ENCODE results near the gene SCRN2. TPM values are rescaled to one million over a fixed set of nuclear protein-coding genes. Genes with fewer than 3 reads are reported as not detected.

The SCRN2 gene
- total and polyA plus RNA-seq, 2 of the 13 experiments (the other 11 are each of a cell fraction or from before 2014, with no cell fraction given), result 21.7 to 29.5 TPM

- no peaks in the 10 kb centered on the region; a peak in 1 of 5 replicates for H3K27me3 ChIP-seq (ENCODE audit: control insufficient read depth in 1 of 2, insufficient read depth in 2 of 2, low read length in 2 of 2)
- peak overlapping the region; percentile 5 for H3K27ac ChIP-seq (ENCODE audit: extremely low read length, insufficient read depth, low read length)
- peak overlapping the region; percentile 88 for H3K4me2 ChIP-seq (ENCODE audit: low read depth, low read length)
- in situ Hi-C loops (cut with HindIII; ENCODE audit: extremely low pct_ligation_motif_present, low pct_unique_long_range_greater_than_20kb), result no loop called here
- intact Hi-C loops (cut with micrococcal nuclease; ENCODE audit: unreplicated experiment), result no loop called here
- no TSS peak for BruUV-seq (replicated peaks)
- H3K4me1 ChIP-seq (ENCODE audit: insufficient read depth, low read length), result peaks cover 19% of the 10 kb centered on the region
- no peak overlapping the region for H2AFZ ChIP-seq (ENCODE audit: low read length)
- peak; percentile 15 for ATAC-seq
- DNase-seq (ENCODE audit: low spot score), result no peak
- H3K9me3 ChIP-seq (ENCODE audit: low read length), result no peaks in the 10 kb centered on the region
- FAIRE-seq, result no peak
- H3K79me2 ChIP-seq (ENCODE audit: insufficient read depth, low read length), result no peaks in the 10 kb centered on the region
- peak overlapping the region; percentile 73 to 90 (median 73) for H3K4me3 ChIP-seq (replicated peaks in 1 of 3; ENCODE audit: insufficient read depth in 1 of 3, low read depth in 2 of 3, low read length in 3 of 3)
- ChIA-PET CTCF (ENCODE audit: low intra/inter-chr PET ratio, low total read pairs) (no interaction called here), POLR2A (interaction anchor here (0.9 to 2.5 kb wide), 7 partner anchors 10 to 133 kb away, joined by 3 to 58 read pairs (median 4); partner anchors contain the start of genes LRRC46, MRPL10, PNPO and SCRN2)
- peak overlapping the region; percentile 78 for H3K9ac ChIP-seq (ENCODE audit: insufficient read depth, low read depth, low read length)
- peaks cover 16 to 35% of the 10 kb centered on the region in 2 experiments; a peak in 4 of 5 replicates for H3K36me3 ChIP-seq (replicated peaks in 1 of 2; ENCODE audit: control insufficient read depth in 1 of 2, insufficient read depth in 2 of 2, low read length in 2 of 2)
- H4K20me1 ChIP-seq (ENCODE audit: insufficient read depth, low read length), result no peaks in the 10 kb centered on the region
- 0% methylated on average over 4 of the region's 4 CpGs for WGBS (ENCODE audit: low lambda C conversion rate)
- no peak for TF ChIP-seq HNRNPK (IDR thresholded peaks at IDR 0.05; ENCODE audit: low read depth, low read length, poor library complexity, severe bottlenecking)
- no peak for TF ChIP-seq ZNF576 (CRISPR knock-in tag; IDR thresholded peaks at IDR 0.05)
- TF ChIP-seq ZNF879 (CRISPR knock-in tag; IDR thresholded peaks at IDR 0.05), result no peak
- TF ChIP-seq ZNF616 (CRISPR knock-in tag; IDR thresholded peaks at IDR 0.05; ENCODE audit: low read depth), result no peak
- peak; percentile 17; the same call in 1 of the 2 replicates for TF ChIP-seq ZNF281 (CRISPR knock-in tag; IDR thresholded peaks at IDR 0.05; ENCODE audit: borderline replicate concordance)
- no peak for TF ChIP-seq KMT2A (CRISPR knock-in tag; IDR thresholded peaks at IDR 0.05)
- TF ChIP-seq ZNF660 (CRISPR knock-in tag; IDR thresholded peaks at IDR 0.05; ENCODE audit: borderline replicate concordance, low read depth), result no peak
- no peak for TF ChIP-seq TBX3 (IDR thresholded peaks at IDR 0.05; ENCODE audit: borderline replicate concordance)
- no peak for TF ChIP-seq ZSCAN25 (CRISPR knock-in tag; IDR thresholded peaks at IDR 0.05)
- TF ChIP-seq ZNF7 (CRISPR knock-in tag; IDR thresholded peaks at IDR 0.05), result no peak
- TF ChIP-seq RXRB (CRISPR knock-in tag; IDR thresholded peaks at IDR 0.05; ENCODE audit: borderline replicate concordance), result no peak
- peak; percentile 6; the same call in 1 of the 2 replicates for TF ChIP-seq ZNF280B (CRISPR knock-in tag; IDR thresholded peaks at IDR 0.05; ENCODE audit: borderline replicate concordance)
- TF ChIP-seq SMAD1 (CRISPR knock-in tag; IDR thresholded peaks at IDR 0.05; ENCODE audit: borderline replicate concordance, low read depth), result no peak
- no peak for TF ChIP-seq ZNF225 (CRISPR knock-in tag; IDR thresholded peaks at IDR 0.05)
- no peak for TF ChIP-seq CSRNP1 (CRISPR knock-in tag; IDR thresholded peaks at IDR 0.05)
- no peak for TF ChIP-seq ZC3H13 (CRISPR knock-in tag; IDR thresholded peaks at IDR 0.05)
- no peak for TF ChIP-seq NRL (CRISPR knock-in tag; IDR thresholded peaks at IDR 0.05; ENCODE audit: borderline replicate concordance)
- no peak for TF ChIP-seq CHCHD3 (CRISPR knock-in tag; IDR thresholded peaks at IDR 0.05)
- no peak for TF ChIP-seq JDP2 (CRISPR knock-in tag; IDR thresholded peaks at IDR 0.05; ENCODE audit: borderline replicate concordance)
These were observed 20.0 kb downstream of the SCRN2 start for GRCh38 chr17:47821031-47821423.

Data from HepG2 (cell line).